ENCODE data around the gene DNM1L. TPM values are rescaled to one million over a fixed set of nuclear protein-coding genes. Genes with fewer than 3 reads are reported as not detected.

Gene DNM1L
- total RNA-seq, 2 experiments from 2014 or later = 60.7 to 60.9 TPM

DNA sequence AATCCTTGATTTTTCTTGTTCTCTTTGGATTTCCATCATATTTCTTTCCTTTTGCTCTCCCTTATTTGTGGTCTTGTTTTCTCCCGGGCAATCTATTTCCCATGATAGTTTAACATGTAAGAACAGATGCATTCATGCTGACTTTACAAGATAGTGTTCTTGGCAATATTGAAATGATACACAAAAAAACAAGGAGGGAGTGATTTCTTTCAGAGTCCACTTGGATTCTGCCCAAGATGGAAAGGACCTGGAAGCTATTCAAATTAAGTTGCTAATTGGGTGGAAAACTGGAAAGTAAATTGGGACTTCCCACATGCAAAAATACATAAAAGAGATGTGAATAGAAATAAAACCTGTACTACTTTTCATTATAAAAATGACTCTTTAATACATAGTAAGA is 91.0 kb downstream of the DNM1L start:
- no peak for DNase-seq
- Mint-ChIP-seq H3K27me3 (peaks cover 7% of the 10 kb centered on the region), H3K4me1 (no peaks in the 10 kb centered on the region), H3K36me3 (ENCODE audit: low read depth) (no peaks in the 10 kb centered on the region), H3K9me3 (no peaks in the 10 kb centered on the region), H3K27ac (no peak overlapping the region), H3K4me3 (no peak overlapping the region)
- POLR2A ChIA-PET = no interaction called here
- CTCF ChIA-PET = no interaction called here

DNA sequence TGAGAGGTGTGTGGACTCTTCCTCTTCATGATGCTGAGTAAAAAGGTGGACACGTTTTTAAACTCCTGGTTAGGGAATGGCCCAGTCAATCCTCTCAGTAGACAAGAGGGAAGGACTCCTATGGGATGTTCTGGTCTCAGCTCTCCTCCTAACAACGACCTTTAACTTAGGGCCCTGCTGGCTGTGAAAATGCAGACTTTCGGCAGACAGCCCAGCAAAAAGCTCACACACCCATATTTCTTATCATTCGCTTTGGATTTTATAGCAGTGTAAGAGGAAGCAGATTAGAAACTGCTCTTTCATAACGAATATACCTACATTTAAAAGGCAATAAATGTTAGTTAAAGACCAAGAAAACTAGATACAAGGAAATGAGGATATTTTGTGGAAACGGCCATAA is 94.6 kb downstream of the DNM1L start:
- Mint-ChIP-seq H3K36me3 (ENCODE audit: low read depth) (no peaks in the 10 kb centered on the region), H3K27ac (no peak overlapping the region), H3K4me1 (no peaks in the 10 kb centered on the region), H3K4me3 (no peak overlapping the region), H3K9me3 (no peaks in the 10 kb centered on the region), H3K27me3 (peaks cover 7% of the 10 kb centered on the region)
- CTCF ChIA-PET = no interaction called here
- DNase-seq = no peak
- POLR2A ChIA-PET = no interaction called here

GRCh38 chr12:32776258-32776657 is 97.2 kb downstream of the DNM1L start:
- Mint-ChIP-seq H3K27me3 (no peaks in the 10 kb centered on the region), H3K4me1 (no peaks in the 10 kb centered on the region), H3K36me3 (ENCODE audit: low read depth) (no peaks in the 10 kb centered on the region), H3K4me3 (no peak overlapping the region), H3K27ac (no peak overlapping the region), H3K9me3 (no peaks in the 10 kb centered on the region)
- ChIA-PET CTCF (no interaction called here), POLR2A (no interaction called here)
- DNase-seq = no peak

DNA sequence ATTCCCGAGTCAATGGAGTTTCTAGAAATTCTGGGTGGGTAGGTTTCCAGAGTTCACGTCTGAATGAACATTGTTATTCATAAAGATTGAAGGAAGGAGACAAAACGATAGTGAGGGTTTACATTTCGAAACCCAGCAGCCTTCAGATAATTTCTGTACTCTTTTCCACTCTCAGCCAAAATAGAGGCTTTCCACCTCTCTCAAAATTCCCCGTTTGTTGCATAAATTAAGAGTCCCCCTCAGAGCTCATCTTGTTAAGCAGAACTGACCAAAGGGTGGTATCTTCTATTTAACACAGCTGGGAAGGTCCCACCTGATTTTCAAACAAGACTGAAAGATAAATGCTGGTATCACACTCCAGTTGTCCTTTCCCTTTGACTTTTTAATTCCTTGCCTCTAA is 98.1 kb downstream of the DNM1L start:
- H3K4me3 Mint-ChIP-seq = no peak overlapping the region
- POLR2A ChIA-PET = no interaction called here
- no peaks in the 10 kb centered on the region for H3K27me3 Mint-ChIP-seq
- H3K36me3 Mint-ChIP-seq (ENCODE audit: low read depth) = no peaks in the 10 kb centered on the region
- no peaks in the 10 kb centered on the region for H3K4me1 Mint-ChIP-seq
- no peak overlapping the region for H3K27ac Mint-ChIP-seq
- CTCF ChIA-PET = no interaction called here
- no peak for DNase-seq
- no peaks in the 10 kb centered on the region for H3K9me3 Mint-ChIP-seq

GRCh38 chr12:32777691-32778175 is 98.6 kb downstream of the DNM1L start:
- ChIA-PET CTCF (no interaction called here), POLR2A (no interaction called here)
- H3K4me3 Mint-ChIP-seq = no peak overlapping the region
- H3K4me1 Mint-ChIP-seq = no peaks in the 10 kb centered on the region
- no peak for DNase-seq
- H3K36me3 Mint-ChIP-seq (ENCODE audit: low read depth) = no peaks in the 10 kb centered on the region
- H3K9me3 Mint-ChIP-seq = no peaks in the 10 kb centered on the region
- H3K27ac Mint-ChIP-seq = no peak overlapping the region
- no peaks in the 10 kb centered on the region for H3K27me3 Mint-ChIP-seq

DNA sequence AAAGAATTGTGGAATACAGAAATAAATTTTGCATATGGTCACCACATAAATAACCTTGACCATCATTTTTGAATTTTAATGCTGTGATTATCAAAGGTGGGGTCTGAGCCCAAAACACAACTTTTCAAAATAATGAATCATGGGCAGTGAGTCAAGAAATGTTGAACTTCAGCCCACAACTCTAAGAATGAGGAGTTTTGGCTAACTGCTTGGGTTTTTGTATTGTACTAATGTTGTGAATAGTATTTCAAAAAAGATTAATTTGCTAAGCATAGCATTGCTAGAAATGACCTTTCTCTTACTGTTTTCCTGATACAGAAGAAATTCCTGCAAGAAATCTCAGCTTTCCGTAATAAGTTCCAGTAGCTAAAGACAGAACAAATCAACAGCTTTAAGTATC is 101.0 kb downstream of the DNM1L start:
- Mint-ChIP-seq H3K4me1 (no peaks in the 10 kb centered on the region), H3K27me3 (no peaks in the 10 kb centered on the region), H3K9me3 (no peaks in the 10 kb centered on the region), H3K36me3 (ENCODE audit: low read depth) (no peaks in the 10 kb centered on the region), H3K27ac (no peak overlapping the region), H3K4me3 (no peak overlapping the region)
- no peak for DNase-seq
- CTCF ChIA-PET = no interaction called here
- POLR2A ChIA-PET = no interaction called here

GRCh38 chr12:32783029-32783428 is 103.9 kb downstream of the DNM1L start:
- ChIA-PET POLR2A (no interaction called here), CTCF (no interaction called here)
- Mint-ChIP-seq H3K4me3 (no peak overlapping the region), H3K9me3 (no peaks in the 10 kb centered on the region), H3K36me3 (ENCODE audit: low read depth) (no peaks in the 10 kb centered on the region), H3K4me1 (no peaks in the 10 kb centered on the region), H3K27me3 (no peaks in the 10 kb centered on the region), H3K27ac (no peak overlapping the region)
- DNase-seq = no peak

DNA sequence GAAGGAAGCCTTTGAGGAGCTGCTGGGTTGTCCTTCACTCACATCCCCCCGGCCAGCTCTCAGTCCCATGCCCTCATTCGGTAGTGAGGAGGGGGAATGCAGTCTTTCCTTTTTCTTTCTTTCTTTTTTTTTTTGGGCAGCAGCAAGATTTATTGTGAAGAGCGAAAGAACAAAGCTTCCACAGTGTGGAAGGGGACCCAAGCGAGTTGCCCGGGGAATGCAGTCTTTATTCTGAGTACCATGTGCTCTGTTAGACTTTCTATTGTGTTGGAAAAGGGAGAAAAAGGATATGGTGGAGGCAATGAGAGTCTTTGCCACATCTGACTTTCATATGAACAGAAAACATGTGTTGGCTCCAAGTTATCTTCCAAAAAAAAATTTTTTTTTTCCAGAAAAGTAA is 106.5 kb downstream of the DNM1L start:
- ChIA-PET POLR2A (no interaction called here), CTCF (no interaction called here)
- Mint-ChIP-seq H3K4me3 (no peak overlapping the region), H3K36me3 (ENCODE audit: low read depth) (no peaks in the 10 kb centered on the region), H3K27me3 (no peaks in the 10 kb centered on the region), H3K4me1 (no peaks in the 10 kb centered on the region), H3K27ac (no peak overlapping the region), H3K9me3 (no peaks in the 10 kb centered on the region)
- DNase-seq = no peak

DNA sequence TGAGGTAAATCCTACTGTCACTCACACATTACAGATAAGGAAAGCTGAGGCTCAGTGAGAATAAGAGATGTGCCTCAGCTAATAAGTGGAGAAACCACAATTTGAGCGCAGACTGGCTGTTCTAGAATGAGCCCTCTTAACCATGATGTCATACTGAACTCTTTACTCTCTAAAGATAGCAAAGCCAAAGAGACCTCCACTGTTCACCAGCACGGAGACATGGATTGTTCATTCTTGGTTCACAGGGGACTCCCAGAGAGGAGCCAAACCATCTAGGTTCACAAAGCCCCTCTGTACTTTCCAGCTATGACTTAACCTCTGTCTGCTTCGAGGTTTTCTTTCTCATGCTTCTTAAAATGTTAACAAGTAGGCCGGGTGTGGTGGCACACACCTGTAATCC is 109.3 kb downstream of the DNM1L start:
- H3K9me3 Mint-ChIP-seq = no peaks in the 10 kb centered on the region
- no peak overlapping the region for H3K4me3 Mint-ChIP-seq
- ChIA-PET CTCF (no interaction called here), POLR2A (no interaction called here)
- DNase-seq = no peak
- no peak overlapping the region for H3K27ac Mint-ChIP-seq
- H3K27me3 Mint-ChIP-seq = peaks cover 2% of the 10 kb centered on the region
- H3K4me1 Mint-ChIP-seq = no peaks in the 10 kb centered on the region
- H3K36me3 Mint-ChIP-seq (ENCODE audit: low read depth) = no peaks in the 10 kb centered on the region

- H3K9me3 Mint-ChIP-seq = no peaks in the 10 kb centered on the region
- H3K4me1 Mint-ChIP-seq = no peaks in the 10 kb centered on the region
- ChIA-PET POLR2A (no interaction called here), CTCF (no interaction called here)
- no peak overlapping the region for H3K27ac Mint-ChIP-seq
- peaks cover 2% of the 10 kb centered on the region for H3K27me3 Mint-ChIP-seq
- no peak overlapping the region for H3K4me3 Mint-ChIP-seq
- no peaks in the 10 kb centered on the region for H3K36me3 Mint-ChIP-seq (ENCODE audit: low read depth)
- DNase-seq = no peak
These were observed 110.3 kb downstream of the DNM1L start for GRCh38 chr12:32789446-32789845.

GRCh38 chr12:32789916-32790315 is 110.8 kb downstream of the DNM1L start:
- H3K36me3 Mint-ChIP-seq (ENCODE audit: low read depth) = no peaks in the 10 kb centered on the region
- H3K27ac Mint-ChIP-seq = no peak overlapping the region
- H3K4me1 Mint-ChIP-seq = no peaks in the 10 kb centered on the region
- DNase-seq = no peak
- peaks cover 2% of the 10 kb centered on the region for H3K27me3 Mint-ChIP-seq
- no peak overlapping the region for H3K4me3 Mint-ChIP-seq
- POLR2A ChIA-PET = no interaction called here
- CTCF ChIA-PET = no interaction called here
- no peaks in the 10 kb centered on the region for H3K9me3 Mint-ChIP-seq

DNA sequence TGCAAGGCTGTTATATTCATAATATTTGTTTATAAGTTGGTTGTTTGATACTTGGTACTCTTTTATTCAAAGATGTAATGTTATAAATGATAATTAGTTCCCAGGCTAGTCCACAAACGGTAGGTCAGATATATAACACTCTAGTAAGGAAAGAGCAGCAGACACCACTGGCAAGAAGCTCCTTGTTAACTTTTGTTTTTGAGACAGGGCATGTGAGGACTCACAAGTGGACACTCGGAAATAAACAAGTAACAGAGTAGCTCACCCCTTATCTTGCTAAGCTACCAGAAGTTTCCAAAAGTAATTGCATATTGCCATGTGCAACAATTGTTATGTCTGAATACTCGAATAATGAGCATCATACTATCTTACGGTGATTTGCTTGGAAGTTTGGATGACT is 115.2 kb downstream of the DNM1L start:
- no peak for DNase-seq
- Mint-ChIP-seq H3K27me3 (peaks cover 2% of the 10 kb centered on the region), H3K27ac (no peak overlapping the region), H3K36me3 (ENCODE audit: low read depth) (no peaks in the 10 kb centered on the region), H3K4me3 (no peak overlapping the region), H3K9me3 (no peaks in the 10 kb centered on the region), H3K4me1 (no peaks in the 10 kb centered on the region)
- CTCF ChIA-PET = no interaction called here
- POLR2A ChIA-PET = no interaction called here

Data from activated CD4-positive, alpha-beta T cell treated with anti-CD3 and anti-CD28 coated beads, Interleukin-2, amount 10 ng/mL, durations not matched to agents 7 days and 5 days (primary cell).